PC-9 (cell line): Measurements from ENCODE around the gene ALOXE3. TPM values are rescaled to one million over a fixed set of nuclear protein-coding genes. Genes with fewer than 3 reads are reported as not detected.

ENCODE experiments used
- BruUV-seq: library from RNA; stranded (reverse); fragments of 400-500 nt; replicated peaks from 2 replicates; lab custom pipeline; 2021; lab: Mats Ljungman, UMichigan
- CTCF ChIA-PET: fragments of 300-600 bp; sonication (Branson Sonifier 250); formaldehyde crosslinking; loops from one replicate; lab custom pipeline; 2022; ENCODE audit warnings: antibody characterized with exemption; lab: Charles Lee
- POLR2A ChIA-PET: fragments of 300-600 bp; sonication (Branson Sonifier 250); formaldehyde crosslinking; loops from one replicate; lab custom pipeline; 2022; ENCODE audit warnings: antibody characterized with exemption; ENCODE audit not compliant: unreplicated experiment; lab: Charles Lee
- DNase-seq, 2 experiments: peaks; one replicate each; pipeline versions ENCODE4 v3.0.0 to v3.0.0-alpha.2; 2015 to 2022; ENCODE audit warnings: mixed read lengths in 1 of 2
- H2AFZ ChIP-seq: fragments of 200-600 bp; sonication (generic); 2 replicates; pipeline ENCODE4 v1.8.1; 2017; ENCODE audit warnings: antibody characterized with exemption
- H3F3A ChIP-seq: fragments of 200-600 bp; sonication (generic); 2 replicates; pipeline ENCODE4 v1.8.1; 2017; ENCODE audit warnings: antibody characterized with exemption, mild to moderate bottlenecking, low read depth; ENCODE audit not compliant: insufficient read depth
- H3K27ac ChIP-seq: fragments of 200-600 bp; sonication (generic); 2 replicates; pipeline ENCODE4 v1.6.1; 2016; ENCODE audit warnings: mixed run types
- H3K27me3 ChIP-seq: fragments of 200-600 bp; sonication (generic); 2 replicates; pipeline ENCODE4 v1.6.1; 2016; ENCODE audit warnings: low read depth, mixed run types; ENCODE audit not compliant: insufficient read depth
- H3K36me3 ChIP-seq: fragments of 200-600 bp; sonication (generic); 2 replicates; pipeline ENCODE4 v1.6.1; 2016; ENCODE audit warnings: low read depth, mixed run types
- H3K4me1 ChIP-seq: fragments of 200-600 bp; sonication (generic); replicated peaks from 2 replicates; pipeline ENCODE4 v1.6.1; 2016; ENCODE audit warnings: mixed run types; ENCODE audit not compliant: insufficient read depth
- H3K4me2 ChIP-seq: fragments of 200-600 bp; sonication (generic); 2 replicates; pipeline ENCODE4 v1.6.1; 2017; ENCODE audit warnings: mixed run types
- H3K4me3 ChIP-seq: fragments of 200-600 bp; sonication (generic); 2 replicates; pipeline ENCODE4 v1.6.1; 2016; ENCODE audit warnings: mixed run types
- H3K79me2 ChIP-seq: fragments of 200-600 bp; sonication (generic); 2 replicates; pipeline ENCODE4 v1.6.1; 2017; ENCODE audit warnings: low read depth, mixed run types
- H3K9me2 ChIP-seq: fragments of 200-600 bp; sonication (generic); 2 replicates; pipeline ENCODE4 v1.8.1; 2017; ENCODE audit warnings: mild to moderate bottlenecking; ENCODE audit not compliant: insufficient read depth
- H3K9me3 ChIP-seq: fragments of 200-600 bp; sonication (generic); 2 replicates; pipeline ENCODE4 v1.8.1; 2016; ENCODE audit warnings: low read depth; ENCODE audit not compliant: insufficient read depth
- H4K20me1 ChIP-seq: fragments of 200-600 bp; sonication (generic); 2 replicates; pipeline ENCODE4 v1.8.1; 2017; ENCODE audit not compliant: insufficient read depth
- EZH2 ChIP-seq: fragments of 200-600 bp; sonication (generic); IDR thresholded peaks from 2 replicates; pipeline ENCODE4 v1.8.0; 2017; ENCODE audit warnings: antibody characterized with exemption, low read depth
- intact Hi-C: fragments of 100-400 bp; cut with micrococcal nuclease; formaldehyde crosslinking; loops from one replicate; pipeline ENCODE4 v1.10.0; 2022; ENCODE audit not compliant: unreplicated experiment
- total RNA-seq: library from RNA; stranded (reverse); gene quantifications from 2 replicates; pipeline ENCODE4 v1.2.3, GENCODE V29; 2021
- TF ChIP-seq, protein P1 (sequence below): fragments of 200-600 bp; sonication (generic); conservative IDR thresholded peaks from 2 replicates; pipeline ENCODE4 v1.6.1; 2017; ENCODE audit warnings: mixed run types, antibody characterized with exemption, mild to moderate bottlenecking, moderate library complexity

The ALOXE3 gene
- total RNA-seq, 1 experiment from 2014 or later: 1.4 TPM

DNA sequence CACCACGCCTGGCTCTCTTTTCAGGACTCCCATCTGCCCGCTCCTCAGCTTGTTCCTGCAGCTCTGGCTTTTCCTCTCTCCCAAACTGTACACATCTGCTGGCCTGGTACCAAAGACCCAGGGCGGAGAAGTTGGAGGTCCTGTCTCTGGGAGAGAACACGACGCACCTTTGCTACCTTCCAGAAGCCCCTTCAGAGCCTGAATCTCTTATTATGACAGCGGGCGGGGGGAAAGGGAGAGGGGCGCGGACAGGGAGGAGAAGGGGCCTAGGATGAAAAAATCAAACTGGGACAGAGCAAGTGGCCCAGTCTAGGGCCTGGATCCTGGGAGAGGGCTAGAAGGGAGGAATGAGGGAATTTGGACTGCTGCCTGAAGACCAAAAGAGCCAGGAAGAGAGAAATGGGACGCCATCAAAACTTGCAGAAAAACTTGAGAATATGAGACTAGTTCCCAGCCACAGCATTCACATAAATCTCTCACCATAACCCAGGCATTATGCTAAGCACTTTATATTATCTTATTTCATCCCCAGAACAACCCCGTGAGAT lies 36.4 kb upstream of the ALOXE3 start:
- H3K4me3 ChIP-seq: 0 out of 2 replicates have a peak overlapping the region, but pooled peaks have one; percentile 5
- H3K9me3 ChIP-seq: no peaks in the 10 kb centered on the region
- no peaks in the 10 kb centered on the region for H3K36me3 ChIP-seq
- BruUV-seq: TSS peak; percentile 16
- ChIA-PET POLR2A (interaction anchor here (0.7 kb wide), 1 partner anchor 18 kb away, joined by 8 read pairs; no protein-coding TSS in a partner anchor), CTCF (no interaction called here)
- H4K20me1 ChIP-seq: no peaks in the 10 kb centered on the region; the same call in 1 of the 2 replicates
- H2AFZ ChIP-seq: no peak overlapping the region
- TF ChIP-seq, protein P1, sequence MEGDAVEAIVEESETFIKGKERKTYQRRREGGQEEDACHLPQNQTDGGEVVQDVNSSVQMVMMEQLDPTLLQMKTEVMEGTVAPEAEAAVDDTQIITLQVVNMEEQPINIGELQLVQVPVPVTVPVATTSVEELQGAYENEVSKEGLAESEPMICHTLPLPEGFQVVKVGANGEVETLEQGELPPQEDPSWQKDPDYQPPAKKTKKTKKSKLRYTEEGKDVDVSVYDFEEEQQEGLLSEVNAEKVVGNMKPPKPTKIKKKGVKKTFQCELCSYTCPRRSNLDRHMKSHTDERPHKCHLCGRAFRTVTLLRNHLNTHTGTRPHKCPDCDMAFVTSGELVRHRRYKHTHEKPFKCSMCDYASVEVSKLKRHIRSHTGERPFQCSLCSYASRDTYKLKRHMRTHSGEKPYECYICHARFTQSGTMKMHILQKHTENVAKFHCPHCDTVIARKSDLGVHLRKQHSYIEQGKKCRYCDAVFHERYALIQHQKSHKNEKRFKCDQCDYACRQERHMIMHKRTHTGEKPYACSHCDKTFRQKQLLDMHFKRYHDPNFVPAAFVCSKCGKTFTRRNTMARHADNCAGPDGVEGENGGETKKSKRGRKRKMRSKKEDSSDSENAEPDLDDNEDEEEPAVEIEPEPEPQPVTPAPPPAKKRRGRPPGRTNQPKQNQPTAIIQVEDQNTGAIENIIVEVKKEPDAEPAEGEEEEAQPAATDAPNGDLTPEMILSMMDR: no peak
- no peak for TF ChIP-seq EZH2
- no peaks in the 10 kb centered on the region for H3K27me3 ChIP-seq
- no peaks in the 10 kb centered on the region for H3K9me2 ChIP-seq
- intact Hi-C loops: loop anchor here (2.0 to 5.0 kb wide), 3 partner anchors 82 to 312 kb away; partner anchors contain the start of gene CHD3
- peak overlapping the region; percentile 85 for H3K4me2 ChIP-seq
- no peak for DNase-seq
- peaks cover 22% of the 10 kb centered on the region; the same call in 1 of the 2 replicates for H3F3A ChIP-seq
- H3K79me2 ChIP-seq: 0 out of 2 replicates have a peak, but pooled peaks cover 6% of the 10 kb centered on the region
- H3K4me1 ChIP-seq: peaks cover 25% of the 10 kb centered on the region
- no peak overlapping the region for H3K27ac ChIP-seq

DNA sequence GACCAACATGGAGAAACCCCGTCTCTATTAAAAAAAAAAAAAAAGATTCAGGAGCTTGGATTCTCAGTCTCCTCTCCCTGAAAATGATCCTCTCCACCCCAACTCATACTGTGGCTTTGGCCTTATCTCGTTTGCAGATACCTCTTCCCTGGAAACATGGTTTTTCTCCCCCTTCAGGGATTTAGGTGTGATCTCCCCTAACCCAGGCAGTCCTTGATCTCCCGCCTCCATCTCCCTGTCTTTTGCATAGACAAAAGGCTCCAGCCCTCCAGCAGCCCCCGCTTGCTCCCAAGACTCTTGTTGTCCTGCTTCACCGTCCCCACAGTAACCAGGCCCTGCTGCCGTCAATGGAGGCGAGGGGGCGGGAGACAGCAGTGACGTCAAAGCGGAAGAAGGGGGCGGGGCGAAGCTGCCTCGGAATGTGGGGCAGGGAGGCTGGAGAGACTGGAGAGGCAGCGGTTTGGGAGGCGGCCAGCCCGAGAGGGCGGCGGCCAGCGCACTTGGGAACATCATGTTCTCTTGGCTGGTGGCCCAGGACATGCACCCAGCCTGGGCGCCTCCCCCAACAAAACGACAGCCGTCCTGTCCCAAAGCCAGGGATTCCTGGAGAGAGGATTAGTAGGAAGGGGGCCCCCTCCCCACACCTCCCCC lies 35.8 kb upstream of the ALOXE3 start:
- 0 out of 2 replicates have a peak, but pooled peaks cover 6% of the 10 kb centered on the region for H3K79me2 ChIP-seq
- peaks cover 25% of the 10 kb centered on the region for H3K4me1 ChIP-seq
- H3K36me3 ChIP-seq: no peaks in the 10 kb centered on the region
- peak overlapping the region; percentile 85 for H3K4me2 ChIP-seq
- peaks cover 22% of the 10 kb centered on the region; the same call in 1 of the 2 replicates for H3F3A ChIP-seq
- peak; percentile 77 to 99 for DNase-seq
- no peak overlapping the region for H2AFZ ChIP-seq
- 0 out of 2 replicates have a peak overlapping the region, but pooled peaks have one; percentile 5 for H3K4me3 ChIP-seq
- H3K9me3 ChIP-seq: no peaks in the 10 kb centered on the region
- POLR2A ChIA-PET: interaction anchor here (0.6 to 0.7 kb wide), 3 partner anchors 19 to 283 kb away, joined by 3 to 8 read pairs (median 7); no protein-coding TSS in a partner anchor
- no peaks in the 10 kb centered on the region; the same call in 1 of the 2 replicates for H4K20me1 ChIP-seq
- intact Hi-C loops: loop anchor here (2.0 kb wide), 1 partner anchor 265 kb away; the partner anchor contains the start of gene CHD3
- no peak for TF ChIP-seq EZH2
- TF ChIP-seq, protein P1: no peak
- CTCF ChIA-PET: interaction anchor here (0.6 kb wide), 1 partner anchor 20 kb away, joined by 3 read pairs; no protein-coding TSS in a partner anchor
- H3K27me3 ChIP-seq: no peaks in the 10 kb centered on the region
- BruUV-seq: no TSS peak
- H3K9me2 ChIP-seq: no peaks in the 10 kb centered on the region
- H3K27ac ChIP-seq: peak overlapping the region; percentile 27; the same call in 1 of the 2 replicates

DNA sequence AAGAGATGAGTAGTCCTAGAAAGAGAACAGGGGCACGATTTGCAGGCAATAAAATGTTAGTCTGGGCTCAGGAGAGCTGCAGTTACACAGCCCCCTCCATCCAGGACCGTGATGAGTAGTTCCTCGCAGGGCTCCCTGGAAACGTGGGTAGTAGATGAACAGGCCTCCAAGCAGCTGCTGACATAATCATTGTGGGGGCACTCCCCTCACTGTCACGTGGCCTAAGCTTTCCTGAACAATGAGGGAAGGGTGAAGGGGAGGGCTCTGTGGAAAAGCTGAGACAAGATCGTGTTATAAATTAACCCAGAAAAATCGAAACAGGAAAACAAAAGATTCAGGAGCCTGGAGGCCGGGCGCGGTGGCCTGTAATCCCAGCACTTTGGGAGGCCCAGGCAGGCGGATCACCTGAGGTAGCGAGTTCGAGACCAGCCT lies 35.2 kb upstream of the ALOXE3 start:
- Histone ChIP-seq H3K27me3 (no peaks in the 10 kb centered on the region), H3F3A (peaks cover 21% of the 10 kb centered on the region; the same call in 1 of the 2 replicates), H3K36me3 (no peaks in the 10 kb centered on the region), H4K20me1 (no peaks in the 10 kb centered on the region; the same call in 1 of the 2 replicates), H3K27ac (peak overlapping the region; percentile 27; the same call in 1 of the 2 replicates), H2AFZ (no peak overlapping the region), H3K9me3 (no peaks in the 10 kb centered on the region), H3K79me2 (0 out of 2 replicates have a peak, but pooled peaks cover 6% of the 10 kb centered on the region), H3K9me2 (no peaks in the 10 kb centered on the region), H3K4me2 (peak overlapping the region; percentile 85; the same call in 1 of the 2 replicates), H3K4me1 (peaks cover 25% of the 10 kb centered on the region), H3K4me3 (no peak overlapping the region)
- no TSS peak for BruUV-seq
- CTCF ChIA-PET: interaction anchor here (0.6 kb wide), 1 partner anchor 19 kb away, joined by 3 read pairs; no protein-coding TSS in a partner anchor
- intact Hi-C loops: no loop called here
- DNase-seq: peak in 1 of 2 experiments; percentile 55
- POLR2A ChIA-PET: interaction anchor here (0.6 to 0.7 kb wide), 2 partner anchors 20 to 283 kb away, joined by 3 to 7 read pairs; no protein-coding TSS in a partner anchor
- TF ChIP-seq, protein P1: no peak
